ENCODE measurements around the gene LRMDA.
"Not testable (repeated sequence)": the region's sequence is repeated elsewhere in the genome, so short reads cannot be mapped to it uniquely, and the experiment has no call there.

LRMDA gene

DNA sequence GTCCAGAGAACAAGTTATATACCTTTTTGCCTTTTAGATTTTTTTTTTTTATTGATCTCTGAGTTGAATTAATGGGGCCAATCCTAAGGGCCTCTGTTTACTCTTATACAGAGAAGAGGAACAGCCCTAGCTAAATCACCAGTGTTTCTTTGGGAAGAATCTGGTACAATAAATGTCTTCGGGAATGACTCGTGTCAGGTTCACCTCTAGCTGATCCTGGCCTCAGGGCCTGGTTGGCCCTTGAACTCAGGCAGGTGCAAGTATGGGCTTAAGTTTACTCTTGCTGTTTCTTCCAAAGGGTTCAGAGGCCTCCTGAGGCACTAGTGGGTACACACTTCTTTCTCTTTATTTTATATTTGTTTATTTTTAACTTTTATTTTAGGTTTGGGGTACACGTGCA is 71.0 kb downstream of the LRMDA start:
- FAIRE-seq (no peak), DNase-seq (ENCODE audit: low spot score) (no peak)

DNA sequence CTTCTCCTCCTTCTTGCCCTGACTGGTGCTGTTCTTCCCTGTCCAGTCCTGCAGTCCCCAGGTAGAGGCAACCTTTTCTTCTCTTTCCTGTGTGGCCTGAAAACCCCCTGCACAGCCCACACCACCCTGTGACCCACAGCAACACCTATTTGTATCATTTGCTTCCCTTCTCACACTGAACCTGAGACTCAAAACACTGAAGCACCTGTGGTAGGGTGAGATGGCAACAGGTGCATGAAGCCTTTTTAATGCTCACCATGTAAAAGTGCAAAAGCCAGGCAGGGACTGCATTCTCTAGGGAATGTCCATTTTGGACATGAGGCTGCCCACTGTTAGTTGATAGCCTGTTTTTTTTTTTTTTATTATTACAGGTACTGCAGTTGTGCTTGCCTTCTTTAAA is 71.4 kb downstream of the LRMDA start:
- no peak for FAIRE-seq
- no peak for DNase-seq (ENCODE audit: low spot score)

DNA sequence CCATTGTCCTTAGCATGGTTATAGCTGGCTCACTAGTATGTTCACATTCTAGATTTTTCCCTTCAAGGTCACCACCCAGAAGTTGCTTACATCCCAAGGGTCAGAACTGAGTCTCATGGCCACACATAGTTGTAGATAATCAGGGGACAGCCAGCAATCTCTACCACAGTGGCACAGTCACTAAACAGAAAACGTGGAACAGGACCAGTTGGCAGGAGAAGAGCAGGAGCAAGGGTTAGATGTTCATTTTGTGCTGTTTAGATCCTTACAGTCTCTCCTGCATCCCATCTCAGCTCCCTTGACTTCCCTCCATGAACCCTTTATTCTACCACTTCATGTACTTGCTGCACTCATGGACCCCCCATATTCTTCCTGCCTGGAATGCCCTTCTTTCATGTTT is 73.9 kb downstream of the LRMDA start:
- FAIRE-seq (no peak), DNase-seq (ENCODE audit: low spot score) (no peak)

DNA sequence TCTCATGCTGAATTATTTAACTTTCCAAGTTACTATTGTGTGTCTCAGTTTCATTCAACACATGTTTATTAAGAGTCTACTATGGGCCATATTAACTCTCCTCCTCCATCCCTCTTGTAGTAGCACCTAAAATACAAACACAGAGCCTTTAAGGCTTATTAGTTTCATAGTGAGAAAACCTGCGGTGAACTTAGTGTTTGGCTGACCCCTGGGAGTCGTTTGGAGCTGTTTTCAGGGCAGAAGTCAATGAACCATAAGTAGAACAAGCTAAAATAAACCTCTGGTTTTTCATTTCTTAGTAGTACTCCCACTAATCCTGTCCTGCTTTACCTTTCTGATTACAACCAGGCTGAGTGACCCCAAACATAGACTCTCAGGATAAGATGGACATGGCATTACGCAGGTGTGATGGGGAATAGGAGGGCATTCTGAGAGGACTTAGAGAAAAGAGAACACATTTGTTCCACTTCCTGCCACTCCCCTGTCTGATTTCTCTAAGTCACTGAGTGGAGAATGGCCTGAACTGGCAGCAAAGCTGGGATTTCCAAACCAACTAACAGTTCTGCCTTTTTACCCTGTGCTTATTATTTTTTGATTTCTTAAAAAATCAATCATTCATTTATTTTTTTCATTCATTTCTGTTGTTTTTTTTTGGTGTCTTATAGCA is 74.5 kb downstream of the LRMDA start:
- no peak for FAIRE-seq
- DNase-seq (ENCODE audit: low spot score): no peak

DNA sequence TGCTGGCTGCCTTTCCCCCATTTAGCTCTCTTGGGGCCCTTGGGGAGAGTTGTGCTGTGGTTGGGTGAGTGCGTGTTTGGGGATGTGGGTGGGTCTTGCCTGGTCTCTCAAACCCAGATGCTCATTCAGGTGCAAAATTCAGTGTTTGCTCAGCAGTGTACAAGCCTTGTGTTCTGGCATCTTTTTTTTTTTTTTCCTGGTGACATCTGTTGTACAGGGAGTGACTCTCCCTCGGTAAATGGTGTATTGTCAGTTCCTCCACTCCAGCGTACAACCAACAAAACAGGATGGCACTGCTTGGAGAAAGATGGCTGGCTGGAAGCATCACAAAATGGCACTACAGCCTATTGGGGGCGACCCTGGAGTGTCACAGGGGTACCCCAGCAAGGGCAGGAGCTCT is 75.5 kb downstream of the LRMDA start:
- FAIRE-seq: no peak
- no peak for DNase-seq (ENCODE audit: low spot score)

DNA sequence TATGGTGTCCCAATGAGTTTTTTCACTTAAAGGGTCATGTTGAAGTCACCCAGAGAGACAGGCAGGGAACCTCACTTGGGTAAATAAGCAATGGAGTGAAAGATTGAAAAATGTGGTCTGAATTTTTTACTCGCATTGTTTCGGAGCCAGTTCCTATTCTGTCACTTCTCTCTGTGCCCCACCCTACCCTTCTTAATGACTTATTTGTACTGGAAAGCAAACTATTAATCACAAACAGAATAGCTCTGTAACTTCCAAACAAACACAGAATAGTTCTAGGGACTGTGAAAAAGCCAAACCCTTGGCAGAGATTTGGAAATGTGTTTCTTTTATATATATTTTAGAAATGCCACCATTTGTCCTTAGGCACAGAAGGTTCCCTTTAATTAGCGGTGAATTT is 76.0 kb downstream of the LRMDA start:
- no peak for DNase-seq (ENCODE audit: low spot score)
- no peak for FAIRE-seq

DNA sequence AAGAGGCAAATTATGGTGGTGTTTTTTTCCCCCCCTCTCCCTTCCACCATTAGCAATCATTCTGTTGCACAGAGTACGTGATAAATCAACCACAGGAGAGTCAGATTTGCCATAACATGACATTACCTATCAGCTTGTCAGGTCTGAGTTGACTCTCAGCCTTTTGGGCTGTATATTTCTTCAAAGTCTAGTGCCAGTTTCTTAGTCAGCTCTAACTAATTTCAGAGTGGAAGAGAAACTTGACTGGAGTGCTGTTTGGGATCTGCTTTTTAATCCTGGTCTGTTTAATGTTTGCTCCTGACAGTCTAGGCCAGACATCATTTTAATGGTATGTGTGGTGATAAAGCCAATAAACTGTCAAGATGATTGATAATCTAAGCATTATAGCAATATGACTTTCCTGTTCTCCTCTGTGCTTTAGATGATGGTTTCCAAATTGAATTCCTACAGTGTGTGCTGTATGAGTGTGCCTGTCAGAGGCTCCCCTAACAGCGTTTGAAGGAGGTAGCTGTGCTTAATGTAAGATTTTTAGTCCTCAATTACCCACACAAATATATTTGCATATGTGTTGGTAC is 76.9 kb downstream of the LRMDA start:
- peak; percentile 59 for DNase-seq (ENCODE audit: low spot score)
- no peak for FAIRE-seq

DNA sequence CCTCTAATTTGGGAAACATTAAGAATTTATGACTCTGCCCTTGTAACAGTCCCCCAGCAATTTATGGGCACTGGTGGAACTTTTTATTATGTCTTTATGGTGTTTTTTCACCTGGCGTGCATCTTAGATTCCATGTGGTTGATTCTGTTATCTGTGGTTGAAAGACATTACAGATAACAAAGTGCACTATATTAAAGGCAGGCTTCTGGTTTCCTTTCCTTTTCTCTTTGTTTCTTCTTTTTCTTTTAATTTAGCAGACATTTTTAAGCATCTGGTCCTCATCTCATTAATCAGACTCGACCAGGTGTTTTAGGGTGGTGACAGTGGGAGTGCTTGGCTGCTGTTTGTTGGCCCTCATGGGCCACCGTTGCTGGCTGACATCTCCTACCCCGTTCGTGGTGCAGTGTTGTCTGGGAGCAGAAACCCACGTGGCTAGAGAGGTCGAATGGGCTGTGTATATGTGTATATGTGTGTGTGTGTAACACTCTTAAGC is 77.4 kb downstream of the LRMDA start:
- FAIRE-seq: peak; percentile 99
- DNase-seq (ENCODE audit: low spot score): peak; percentile 63

DNA sequence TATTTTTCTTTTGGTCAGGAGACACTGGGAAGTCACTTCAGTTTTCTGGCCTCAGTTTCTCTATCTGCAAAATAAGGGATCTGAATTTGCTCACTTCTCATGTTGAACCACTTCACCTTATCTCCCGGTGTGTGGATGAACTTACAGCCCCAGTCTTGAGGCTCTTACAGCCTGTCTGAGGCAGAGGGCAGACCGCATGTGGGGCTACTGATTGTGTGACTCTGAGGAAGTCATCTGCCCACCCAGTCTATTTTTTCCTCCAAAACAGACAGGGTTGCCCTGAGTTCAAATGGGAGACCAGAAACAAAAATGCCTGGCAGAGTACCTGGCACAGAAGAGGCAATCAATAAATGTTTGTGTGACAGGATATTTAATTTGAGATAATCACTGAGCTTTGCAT is 78.3 kb downstream of the LRMDA start:
- FAIRE-seq (no peak), DNase-seq (ENCODE audit: low spot score) (no peak)

DNA sequence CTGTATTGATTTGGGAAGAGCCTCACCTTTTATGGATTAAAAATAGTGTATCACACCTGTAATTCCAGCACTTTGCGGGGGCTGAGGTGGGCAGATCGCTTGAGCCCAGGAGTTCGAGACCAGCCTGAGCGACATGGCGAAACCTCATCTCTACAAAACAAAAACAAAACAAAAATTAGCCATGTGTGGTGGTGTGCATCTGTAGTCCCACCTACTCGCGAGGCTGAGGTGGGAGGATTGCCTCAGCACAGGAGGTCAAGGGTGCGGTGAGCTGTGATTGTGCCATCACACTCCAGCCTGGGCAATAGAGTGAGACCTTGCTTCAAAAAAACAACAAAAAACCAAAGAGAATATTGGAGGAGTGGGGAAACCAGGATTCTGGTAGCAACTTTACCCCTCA is 79.6 kb downstream of the LRMDA start:
- no peak for DNase-seq (ENCODE audit: low spot score)
- FAIRE-seq: peak; percentile 70

DNA sequence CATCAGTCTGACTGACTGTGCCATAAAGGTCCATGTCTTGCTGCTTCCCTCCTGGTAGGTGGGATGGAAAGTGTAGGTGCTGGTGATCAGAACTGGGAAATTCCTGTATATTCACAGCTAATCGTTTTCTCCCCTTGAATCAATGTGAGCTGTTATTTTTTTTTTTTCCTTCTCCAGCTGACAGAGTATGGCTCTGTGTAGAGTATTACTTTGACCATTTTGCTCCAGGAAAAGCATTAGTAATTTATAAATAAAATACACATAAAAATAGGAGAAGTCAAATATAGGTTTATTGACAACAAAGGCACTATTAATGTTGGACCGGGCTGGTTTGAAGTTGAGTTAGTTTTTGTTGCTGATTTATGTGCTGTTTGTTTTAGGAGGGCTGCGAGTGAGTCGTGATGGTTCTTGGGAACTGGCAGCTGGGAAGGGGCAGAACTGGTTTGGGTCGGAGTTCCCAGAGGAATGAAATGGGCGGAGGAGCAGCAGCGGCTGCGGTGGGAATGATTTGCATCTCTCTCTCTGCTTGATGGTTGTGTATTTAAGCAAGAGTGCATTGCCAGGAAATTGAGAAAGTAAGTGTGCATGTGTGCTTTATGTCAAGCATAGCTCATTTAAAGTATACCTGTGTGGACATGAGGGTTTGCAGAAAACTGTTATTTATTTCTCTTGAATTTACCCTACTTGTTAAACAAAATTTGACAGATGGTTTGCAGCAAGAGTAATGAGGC is 80.9 kb downstream of the LRMDA start:
- peak; percentile 86 for FAIRE-seq

DNA sequence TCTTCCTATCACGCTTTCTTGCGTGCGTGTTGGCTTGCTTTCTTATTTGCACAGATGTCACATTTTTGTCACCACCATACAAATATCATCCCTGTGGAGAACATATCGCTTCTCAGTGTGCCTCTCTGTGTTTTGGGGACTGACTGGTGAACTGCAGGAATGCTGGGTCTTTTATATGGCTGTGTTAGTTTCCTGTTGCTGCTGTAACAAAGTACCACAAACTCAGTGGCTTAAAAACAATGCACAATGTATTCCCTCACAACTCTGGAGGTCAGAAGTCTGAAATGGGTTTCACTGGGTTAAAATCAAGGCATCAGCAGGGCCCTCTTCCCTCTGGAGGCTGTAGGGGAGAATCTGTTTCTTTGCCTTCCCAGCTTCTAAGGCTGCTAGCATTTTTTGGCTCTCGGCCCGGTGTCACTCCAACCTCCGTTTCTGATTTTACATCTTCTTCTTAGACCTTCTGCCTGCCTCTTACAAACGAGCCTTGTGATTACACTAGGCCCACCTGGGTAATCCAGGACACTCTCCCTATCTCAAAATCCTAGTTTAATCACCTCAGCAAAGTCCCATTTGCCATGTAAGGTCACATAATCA is 82.0 kb downstream of the LRMDA start:
- no peak for FAIRE-seq

More for the DNA sequence above, 80.9 kb downstream of the LRMDA start:
- DNase-seq (ENCODE audit: low spot score): no peak

DNA sequence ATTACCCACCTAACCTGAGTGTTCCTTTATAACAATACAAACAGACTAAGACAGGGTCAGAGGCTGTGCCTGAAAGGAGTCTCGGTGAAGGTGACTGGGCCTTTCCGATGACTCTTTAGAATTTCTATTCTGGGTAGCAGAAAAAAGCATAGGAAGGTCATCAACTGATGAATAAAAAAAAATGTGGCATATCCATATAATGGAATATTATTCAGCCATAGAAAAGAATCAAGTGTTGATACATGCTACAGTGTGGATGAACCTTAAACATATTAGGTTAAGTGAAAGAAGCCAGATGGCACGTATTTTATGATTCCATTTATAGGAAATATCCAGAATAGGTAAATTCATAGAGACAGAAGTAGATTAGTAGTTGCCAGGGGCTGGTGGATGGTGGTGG is 83.4 kb downstream of the LRMDA start:
- FAIRE-seq (no peak), DNase-seq (ENCODE audit: low spot score) (no peak)

More for the DNA sequence above, 82.0 kb downstream of the LRMDA start:
- no peak for DNase-seq (ENCODE audit: low spot score)

DNA sequence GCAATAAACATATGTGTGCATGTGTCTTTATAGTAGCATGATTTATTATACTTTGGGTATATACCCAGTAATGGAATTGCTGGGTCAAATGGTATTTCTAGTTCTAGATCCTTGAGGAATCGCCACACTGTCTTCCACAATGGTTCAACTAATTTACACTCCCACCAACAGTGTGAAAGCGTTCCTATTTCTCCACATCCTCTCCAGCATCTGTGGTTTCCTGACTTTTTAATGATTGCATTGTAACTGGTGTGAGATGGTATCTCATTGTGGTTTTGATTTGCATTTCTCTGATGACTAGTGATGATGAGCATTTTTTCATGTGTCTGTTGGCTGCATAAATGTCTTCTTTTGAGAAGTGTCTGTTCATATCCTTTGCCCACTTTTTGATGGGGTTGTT is 84.7 kb downstream of the LRMDA start:
- FAIRE-seq; DNase-seq (ENCODE audit: low spot score): not testable (repeated sequence)

DNA sequence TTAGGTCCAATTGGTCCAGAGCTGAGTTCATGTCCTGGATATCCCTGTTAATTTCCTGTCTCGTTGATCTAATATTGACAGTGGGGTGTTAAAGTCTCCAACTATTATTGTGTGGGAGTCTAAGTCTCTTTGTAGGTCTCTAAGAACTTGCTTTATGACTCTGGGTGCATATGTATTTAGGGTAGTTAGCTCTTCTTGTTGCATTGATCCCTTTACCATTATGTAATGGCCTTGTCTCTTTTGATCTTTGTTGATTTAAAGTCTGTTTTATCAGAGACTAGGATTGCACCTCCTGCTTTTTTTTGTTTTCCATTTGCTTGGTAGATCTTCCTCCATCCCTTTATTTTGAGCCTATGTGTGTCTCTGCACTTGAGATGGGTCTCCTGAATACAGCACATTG is 87.8 kb downstream of the LRMDA start:
- FAIRE-seq; DNase-seq (ENCODE audit: low spot score): not testable (repeated sequence)

DNA sequence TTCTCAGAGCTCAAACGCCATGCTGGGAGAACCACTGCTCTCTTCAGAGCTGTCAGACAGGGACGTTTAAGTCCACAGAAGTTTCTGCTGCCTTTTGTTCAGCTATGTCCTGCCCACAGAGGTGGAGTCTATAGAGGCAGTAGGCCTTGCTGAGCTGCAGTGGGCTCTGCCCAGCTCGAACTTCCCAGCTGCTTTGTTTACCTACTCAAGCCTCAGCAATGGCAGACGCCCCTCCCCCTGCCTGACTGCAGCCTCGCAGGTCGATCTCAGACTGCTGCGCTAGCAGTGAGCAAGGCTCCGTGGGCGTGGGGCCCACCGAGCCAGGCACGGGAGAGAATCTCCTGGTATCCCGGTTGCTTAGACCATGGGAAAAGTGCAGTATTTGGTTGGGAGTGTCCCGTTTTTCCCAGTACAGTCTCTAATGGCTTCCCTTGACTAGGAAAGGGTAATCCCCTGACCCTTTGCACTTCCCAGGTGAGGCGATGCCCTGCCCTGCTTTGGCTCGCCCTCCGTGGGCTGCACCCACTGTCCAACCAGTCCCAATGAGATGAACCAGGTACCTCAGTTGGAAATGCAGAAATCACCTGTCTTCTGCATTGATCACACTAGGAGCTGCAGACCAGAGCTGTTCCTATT is 89.9 kb downstream of the LRMDA start:
- not testable (repeated sequence) for FAIRE-seq; DNase-seq (ENCODE audit: low spot score)

DNA sequence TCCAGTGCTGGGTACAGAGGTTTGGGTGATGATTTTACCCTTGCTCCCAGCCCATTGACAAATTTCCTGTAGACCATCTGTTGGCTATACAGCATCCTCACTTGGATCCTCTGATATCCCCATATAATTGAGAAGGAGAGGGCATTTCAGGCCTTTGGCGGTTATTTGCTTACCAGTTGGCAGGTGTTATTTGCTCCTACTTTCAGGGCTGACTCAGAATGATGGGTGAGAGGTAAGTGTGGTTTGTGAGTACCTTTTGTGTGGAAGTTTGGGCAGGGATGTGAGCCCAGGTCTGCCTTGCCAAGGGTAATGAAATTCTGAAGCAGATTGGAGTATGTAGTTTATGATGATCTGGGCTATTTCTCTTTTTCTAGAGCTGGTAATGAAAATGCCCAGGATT is 93.6 kb downstream of the LRMDA start:
- FAIRE-seq (peak; percentile 62), DNase-seq (ENCODE audit: low spot score) (no peak)

DNA sequence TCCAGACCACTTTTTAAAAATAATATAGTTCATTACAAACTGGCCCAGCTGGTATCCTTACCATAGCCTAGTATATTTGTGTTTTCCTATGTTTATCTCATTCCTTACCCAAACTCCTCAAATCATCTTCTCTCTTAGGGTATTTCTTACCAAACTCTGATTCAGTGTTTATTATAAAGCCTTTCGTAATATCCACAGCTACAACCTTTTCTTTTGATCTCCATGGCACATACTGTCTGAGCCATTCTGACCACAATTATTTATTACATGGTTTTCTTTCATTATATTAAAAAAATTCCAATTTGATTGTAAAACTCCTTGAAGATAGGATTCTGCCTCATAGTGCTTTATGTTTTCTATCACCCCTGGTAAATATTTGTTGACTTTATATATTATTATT is 94.2 kb downstream of the LRMDA start:
- DNase-seq (ENCODE audit: low spot score): no peak
- FAIRE-seq: no peak

DNA sequence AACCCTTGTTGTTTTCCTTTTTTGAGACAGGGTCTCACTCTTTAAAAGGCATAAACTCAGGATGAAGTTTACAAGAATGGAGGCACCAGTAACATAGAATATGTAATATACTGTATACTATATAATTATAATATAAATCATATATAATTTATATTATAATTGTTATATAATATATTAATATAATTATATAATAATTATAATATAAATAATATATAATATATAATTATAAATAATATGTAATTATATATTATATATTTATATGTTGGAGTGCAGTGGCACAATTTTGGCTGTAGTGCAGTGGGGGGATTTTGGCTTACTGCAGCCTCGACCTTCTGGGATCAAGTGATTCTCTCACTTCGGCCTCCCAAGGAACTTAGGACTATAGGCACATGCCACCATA is 96.1 kb downstream of the LRMDA start:
- DNase-seq (ENCODE audit: low spot score) (no peak), FAIRE-seq (no peak)

DNA sequence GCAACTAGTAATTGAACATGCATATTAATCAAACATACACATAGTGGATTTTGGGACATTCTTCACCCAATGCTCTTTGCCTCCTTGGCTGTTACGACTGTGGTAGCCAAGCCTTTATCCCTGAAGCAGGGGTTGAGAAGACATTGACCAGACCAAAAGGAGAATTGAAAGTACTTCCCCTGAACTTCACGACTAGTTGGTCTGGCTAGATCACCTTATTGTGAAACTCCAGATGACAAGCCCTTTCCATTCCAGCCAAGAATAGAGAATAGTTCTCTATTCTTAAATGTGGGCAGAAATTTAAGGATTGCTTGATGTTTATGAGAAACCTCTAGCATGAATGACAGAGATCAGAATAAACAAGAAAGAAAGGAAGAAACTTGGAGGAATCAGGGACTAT is 97.0 kb downstream of the LRMDA start:
- no peak for FAIRE-seq
- no peak for DNase-seq (ENCODE audit: low spot score)

DNA sequence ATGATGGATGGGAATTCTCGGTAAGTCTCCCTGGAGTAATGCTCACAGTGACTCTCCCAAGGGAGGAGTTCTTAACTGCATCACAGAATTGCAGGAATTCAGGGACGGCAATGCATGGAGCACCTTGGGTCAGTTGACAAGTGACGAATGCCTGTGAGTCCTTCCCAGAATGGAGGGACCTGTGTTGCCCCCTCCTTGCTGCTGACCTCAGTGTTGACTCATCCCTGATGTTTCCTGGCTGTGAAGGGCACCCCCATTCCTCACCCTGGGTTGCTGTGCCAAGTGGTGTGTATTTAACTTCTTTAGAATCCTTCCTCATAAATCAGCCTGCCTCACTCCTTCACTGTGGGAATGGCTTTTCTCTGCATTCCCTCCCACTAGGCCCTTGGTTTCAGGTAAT is 98.9 kb downstream of the LRMDA start:
- peak; percentile 77 for FAIRE-seq
- DNase-seq (ENCODE audit: low spot score): peak; percentile 86

DNA sequence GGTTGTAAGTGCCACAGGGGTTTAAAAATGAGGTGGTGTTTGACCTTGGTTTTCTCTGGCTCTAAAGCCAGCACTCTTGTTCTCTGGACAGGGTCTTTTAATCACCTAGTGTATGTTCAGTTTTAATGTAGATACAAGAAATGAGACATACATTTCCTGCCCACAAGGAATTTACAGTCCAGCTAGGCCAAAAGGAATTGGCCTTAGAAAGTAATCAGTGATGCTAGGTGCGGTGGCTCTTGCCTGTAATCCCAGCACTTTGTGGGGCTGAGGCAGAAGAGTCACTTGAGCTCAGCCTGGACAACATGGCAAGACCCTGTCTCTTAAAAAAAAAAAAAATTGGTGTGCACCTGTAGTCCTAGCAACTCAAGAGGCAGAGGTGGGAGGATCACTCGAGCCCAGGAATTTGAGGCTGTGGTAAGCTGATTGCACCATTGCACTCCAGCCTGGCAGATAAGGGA is 100.2 kb downstream of the LRMDA start:
- FAIRE-seq: no peak
- DNase-seq (ENCODE audit: low spot score): no peak

Data from urothelium cell line (cell line).